HepG2 (cell line): ENCODE results near the gene NPB. TPM values are rescaled to one million over a fixed set of nuclear protein-coding genes. Genes with fewer than 3 reads are reported as not detected.
A peak's percentile ranks its signal among the peaks of the same experiment; 100 is the strongest.

ENCODE experiments used
- AHR ChIP-seq: IDR thresholded peaks from 2 replicates; pipeline ENCODE4 v1.6.1; 2018; ENCODE audit warnings: missing genetic modification reagents, missing compliant biosample characterization
- FOXM1 ChIP-seq: sonication (generic); formaldehyde crosslinking; IDR thresholded peaks from 2 replicates; pipeline ENCODE4 v1.5.0; 2020; ENCODE audit warnings: missing genetic modification reagents
- GATAD1 ChIP-seq: IDR thresholded peaks from 2 replicates; pipeline ENCODE4 v1.6.1; 2016; ENCODE audit warnings: missing genetic modification reagents, missing compliant biosample characterization
- ISL2 ChIP-seq: sonication (generic); formaldehyde crosslinking; IDR thresholded peaks from 2 replicates; pipeline ENCODE4 v1.5.0; 2020; ENCODE audit warnings: missing genetic modification reagents
- KDM6A ChIP-seq: IDR thresholded peaks from 2 replicates; pipeline ENCODE4 v1.6.1; 2016; ENCODE audit warnings: low read depth
- KIAA2018 ChIP-seq: sonication (generic); formaldehyde crosslinking; IDR thresholded peaks from 2 replicates; pipeline ENCODE4 v1.5.0; 2020; ENCODE audit warnings: mild to moderate bottlenecking, missing genetic modification reagents, borderline replicate concordance
- MAFF ChIP-seq: IDR thresholded peaks from 2 replicates; pipeline ENCODE4 v1.6.1; 2011; ENCODE audit warnings: low read depth, low read length, improper control_type of control experiment
- PAWR ChIP-seq: sonication (generic); formaldehyde crosslinking; IDR thresholded peaks from 2 replicates; pipeline ENCODE4 v1.4.0; 2020; ENCODE audit warnings: missing genetic modification reagents, mild to moderate bottlenecking, borderline replicate concordance
- PAX8 ChIP-seq: sonication (generic); formaldehyde crosslinking; IDR thresholded peaks from 2 replicates; pipeline ENCODE4 v1.8.0; 2022; ENCODE audit warnings: mild to moderate bottlenecking, missing genetic modification reagents, borderline replicate concordance
- POLR2AphosphoS2 ChIP-seq: IDR thresholded peaks from 2 replicates; pipeline ENCODE4 v1.6.1; 2011; ENCODE audit warnings: low read depth, low read length, improper control_type of control experiment
- RAD51 ChIP-seq: fragments of 450-650 bp; IDR thresholded peaks from 2 replicates; pipeline ENCODE4 v1.6.1; 2016; ENCODE audit warnings: borderline replicate concordance
- TCF7L2 ChIP-seq: IDR thresholded peaks from 2 replicates; pipeline ENCODE4 v1.6.1; 2011; ENCODE audit warnings: mild to moderate bottlenecking, low read depth, low read length, moderate library complexity
- YEATS2 ChIP-seq: sonication (generic); formaldehyde crosslinking; IDR thresholded peaks from 2 replicates; pipeline ENCODE4 v1.4.0; 2020; ENCODE audit warnings: missing genetic modification reagents, borderline replicate concordance
- ZBTB3 ChIP-seq: sonication (generic); formaldehyde crosslinking; IDR thresholded peaks from 2 replicates; pipeline ENCODE4 v1.4.0; 2020; ENCODE audit warnings: low read depth, mild to moderate bottlenecking, moderate library complexity, missing genetic modification reagents, borderline replicate concordance
- ZMAT5 ChIP-seq: sonication (generic); formaldehyde crosslinking; IDR thresholded peaks from 2 replicates; pipeline ENCODE4 v1.5.0; 2020; ENCODE audit warnings: mild to moderate bottlenecking, low read depth, missing genetic modification reagents, borderline replicate concordance
- ZNF331 ChIP-seq: sonication (generic); formaldehyde crosslinking; IDR thresholded peaks from 2 replicates; pipeline ENCODE4 v1.4.0; 2020; ENCODE audit warnings: missing genetic modification reagents
- ZNF333 ChIP-seq: sonication (generic); formaldehyde crosslinking; IDR thresholded peaks from 2 replicates; pipeline ENCODE4 v1.4.0; 2020; ENCODE audit warnings: mild to moderate bottlenecking, missing genetic modification reagents, borderline replicate concordance
- ZNF776 ChIP-seq: sonication (generic); formaldehyde crosslinking; IDR thresholded peaks from 2 replicates; pipeline ENCODE4 v1.4.0; 2020; ENCODE audit warnings: mild to moderate bottlenecking, missing genetic modification reagents
- ZNF777 ChIP-seq: sonication (generic); formaldehyde crosslinking; IDR thresholded peaks from 2 replicates; pipeline ENCODE4 v1.4.0; 2020; ENCODE audit warnings: missing genetic modification reagents
- polyA plus RNA-seq, 8 experiments: library from polyadenylated mRNA; depleted of rRNA in 3 of 8; stranded (reverse) in 7 of 8; unstranded in 1 of 8; fragments of >200 nt; fragmentation: Illumina TruSeq in 4 of 8; extraction: Trizol in 4 of 8; gene quantifications; 2 replicates each; pipeline versions ENCODE4 v1.2.1 to v1.2.3, GENCODE V29; 2011 to 2016; ENCODE audit warnings: low read depth in 4 of 8, missing spikeins in 1 of 8, mixed read lengths in 1 of 8; ENCODE audit not compliant: insufficient read depth in 1 of 8
- total RNA-seq, 5 experiments: library from RNA; depleted of rRNA; stranded (reverse); fragments of >200 nt; fragmentation: Illumina TruSeq; extraction: Trizol; gene quantifications; 2 replicates each; pipeline ENCODE4 v1.2.3, GENCODE V29; 2016; ENCODE audit warnings: low read depth in 1 of 5

The NPB gene
- total and polyA plus RNA-seq, 2 of the 13 experiments (the other 11 are each of a cell fraction or from before 2014, with no cell fraction given) = 0.11 to 0.93 TPM

- TF ChIP-seq MAFF = no peak
- no peak for TF ChIP-seq YEATS2
- TF ChIP-seq ZNF331 (CRISPR knock-in tag) = no peak
- TF ChIP-seq ZNF776 (CRISPR knock-in tag) = peak; percentile 22; the same call in 1 of the 2 replicates
- TF ChIP-seq ZNF777 (CRISPR knock-in tag) = peak; percentile 36; the same call in 1 of the 2 replicates
- no peak for TF ChIP-seq RAD51
- TF ChIP-seq PAWR = 0 out of 2 replicates have a peak, but pooled peaks have one; percentile 65
- TF ChIP-seq TCF7L2 = no peak
- TF ChIP-seq KIAA2018 (CRISPR knock-in tag) = no peak
- TF ChIP-seq PAX8 (CRISPR knock-in tag) = no peak; the same call in 1 of the 2 replicates
- no peak; the same call in 1 of the 2 replicates for TF ChIP-seq POLR2AphosphoS2
- TF ChIP-seq ZMAT5 (CRISPR knock-in tag) = no peak
- TF ChIP-seq KDM6A = no peak
- TF ChIP-seq ZNF333 (CRISPR knock-in tag) = 0 out of 2 replicates have a peak, but pooled peaks have one; percentile 54
- peak; percentile 3 for TF ChIP-seq GATAD1 (CRISPR knock-in tag)
- peak; percentile 82; the same call in 1 of the 2 replicates for TF ChIP-seq ZBTB3 (CRISPR knock-in tag)
- TF ChIP-seq FOXM1 (CRISPR knock-in tag) = no peak; the same call in 1 of the 2 replicates
- TF ChIP-seq AHR (CRISPR knock-in tag) = 0 out of 2 replicates have a peak, but pooled peaks have one; percentile 63
- 0 out of 2 replicates have a peak, but pooled peaks have one; percentile 10 for TF ChIP-seq ISL2 (CRISPR knock-in tag)
These were observed 34.7 kb upstream of the NPB start (continued) for GRCh38 chr17:81867170-81867990.
